Hepatocyte (in vitro differentiated cells): ENCODE measurements around the gene ISYNA1. TPM values are rescaled to one million over a fixed set of nuclear protein-coding genes. Genes with fewer than 3 reads are reported as not detected.

Experiments used
- DNase-seq: peaks from one replicate; pipeline ENCODE4 v3.0.0-alpha.2; 2016; ENCODE audit warnings: low spot score
- H2AFZ ChIP-seq: fragments of 200-600 bp; sonication (generic); 2 replicates; pipeline ENCODE4 v1.6.0; 2016; ENCODE audit warnings: antibody characterized with exemption, mild to moderate bottlenecking
- H3K27ac ChIP-seq: fragments of 200-600 bp; sonication (generic); 2 replicates; pipeline ENCODE4 v1.5.1; 2016; ENCODE audit warnings: mild to moderate bottlenecking
- H3K27me3 ChIP-seq: fragments of 200-600 bp; sonication (generic); 2 replicates; pipeline ENCODE4 v1.6.1; 2016
- H3K36me3 ChIP-seq: fragments of 200-600 bp; sonication (generic); replicated peaks from 2 replicates; pipeline ENCODE4 v1.5.1; 2016; ENCODE audit warnings: low read depth; ENCODE audit not compliant: insufficient read depth
- H3K4me1 ChIP-seq: fragments of 200-600 bp; sonication (generic); 2 replicates; pipeline ENCODE4 v1.5.1; 2016; ENCODE audit warnings: mild to moderate bottlenecking, moderate library complexity; ENCODE audit not compliant: insufficient read depth
- H3K4me2 ChIP-seq: fragments of 200-600 bp; sonication (generic); 2 replicates; pipeline ENCODE4 v1.6.0; 2016
- H3K4me3 ChIP-seq: fragments of 200-600 bp; sonication (generic); 2 replicates; pipeline ENCODE4 v1.5.1; 2016; ENCODE audit warnings: mild to moderate bottlenecking
- H3K79me2 ChIP-seq: fragments of 200-600 bp; sonication (generic); 2 replicates; pipeline ENCODE4 v1.6.0; 2017; ENCODE audit warnings: mild to moderate bottlenecking
- H3K9me2 ChIP-seq: fragments of 200-600 bp; sonication (generic); replicated peaks from 2 replicates; pipeline ENCODE4 v1.6.0; 2017; ENCODE audit warnings: mild to moderate bottlenecking; ENCODE audit not compliant: insufficient read depth
- H3K9me3 ChIP-seq: fragments of 200-600 bp; sonication (generic); 2 replicates; pipeline ENCODE4 v1.5.1; 2016; ENCODE audit warnings: low read depth, mild to moderate bottlenecking
- H4K20me1 ChIP-seq: fragments of 200-600 bp; sonication (generic); 2 replicates; pipeline ENCODE4 v1.6.0; 2016; ENCODE audit warnings: mild to moderate bottlenecking; ENCODE audit not compliant: insufficient read depth, poor library complexity, severe bottlenecking
- EZH2 ChIP-seq: fragments of 200-600 bp; sonication (generic); IDR thresholded peaks from 2 replicates; pipeline ENCODE4 v1.6.1; 2016; ENCODE audit warnings: antibody characterized with exemption, mild to moderate bottlenecking, borderline replicate concordance
- EZH2phosphoT487 ChIP-seq: fragments of 200-600 bp; sonication (generic); IDR thresholded peaks from one replicate; pipeline ENCODE4 v1.6.1; 2018; ENCODE audit warnings: antibody characterized with exemption, mild to moderate bottlenecking, low read depth, moderate library complexity; ENCODE audit not compliant: unreplicated experiment, severe bottlenecking
- WGBS: methylation state at CpG from one replicate; pipeline ENCODE4 v1.1.6; 2016; ENCODE audit warnings: low lambda C conversion rate; ENCODE audit errors: missing lambda C conversion rate; 5-methylcytosine and 5-hydroxymethylcytosine counted together
- polyA plus RNA-seq: library from polyadenylated mRNA; unstranded; fragments of >200 nt; fragmentation: Nextera tagmentation; extraction: Ambion mirVana; gene quantifications from 2 replicates; pipeline ENCODE4 v1.2.1, GENCODE V29; 2016
- total RNA-seq: library from RNA; depleted of rRNA; stranded (reverse); fragments of >200 nt; gene quantifications from 2 replicates; pipeline ENCODE4 v1.2.3, GENCODE V29; 2014
- TF ChIP-seq, protein P1 (sequence below): fragments of 200-600 bp; sonication (generic); IDR thresholded peaks from 2 replicates; pipeline ENCODE4 v1.5.1; 2016; ENCODE audit warnings: antibody characterized with exemption, mild to moderate bottlenecking; ENCODE audit not compliant: poor library complexity

Gene ISYNA1
- total and polyA plus RNA-seq, 2 experiments from 2014 or later = 51.5 to 144 TPM

DNA sequence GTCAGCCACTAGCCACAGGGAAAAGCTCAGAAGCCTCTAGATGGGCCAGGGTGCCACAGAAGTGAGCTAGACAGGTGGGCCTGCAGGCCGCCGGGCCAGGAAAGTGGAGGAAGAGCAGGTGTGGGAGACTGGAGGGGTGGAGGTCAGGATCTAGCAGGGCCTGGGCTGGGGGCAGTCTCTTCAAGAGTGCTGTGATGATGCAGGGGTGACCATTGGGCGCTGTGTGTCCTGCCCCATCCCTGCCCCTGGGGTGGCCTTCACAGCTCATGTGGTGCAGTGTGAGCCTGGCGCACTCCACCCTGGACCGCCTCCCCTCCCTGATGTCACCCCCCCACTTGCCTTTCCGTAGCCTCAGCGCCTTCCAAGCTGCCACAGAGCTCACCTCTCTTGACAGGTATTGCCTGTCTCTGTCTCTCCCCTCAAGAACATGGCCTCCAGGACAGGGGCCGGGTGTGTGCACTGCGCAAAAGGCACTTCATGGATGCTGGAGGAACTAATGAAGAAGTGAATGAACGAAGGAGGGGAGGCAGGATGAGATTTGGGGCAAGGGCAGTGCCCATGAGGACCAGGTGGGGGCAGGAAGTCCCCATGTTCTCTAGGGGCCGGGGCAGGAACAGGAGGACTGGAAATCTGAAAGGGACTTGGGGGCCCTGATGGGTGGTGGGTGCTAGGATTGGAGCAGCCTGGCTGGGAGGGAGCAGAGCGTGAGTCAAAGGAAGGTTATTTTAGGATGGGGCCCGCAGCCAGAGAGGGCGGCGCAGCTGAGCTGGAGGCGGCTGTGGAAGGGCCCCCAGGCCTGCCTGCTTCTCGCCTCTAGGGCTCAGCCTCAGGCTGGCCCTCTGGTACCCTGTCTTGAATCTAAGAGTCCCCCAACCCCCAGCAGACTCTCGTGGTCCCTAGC lies 12.2 kb downstream of the ISYNA1 start:
- no peaks in the 10 kb centered on the region for H3K36me3 ChIP-seq
- H4K20me1 ChIP-seq = peaks cover 40% of the 10 kb centered on the region
- no peaks in the 10 kb centered on the region for H3K9me2 ChIP-seq
- no peak overlapping the region for H3K4me3 ChIP-seq
- H3K27ac ChIP-seq = no peak overlapping the region
- TF ChIP-seq EZH2phosphoT487 = no peak
- TF ChIP-seq, protein P1, sequence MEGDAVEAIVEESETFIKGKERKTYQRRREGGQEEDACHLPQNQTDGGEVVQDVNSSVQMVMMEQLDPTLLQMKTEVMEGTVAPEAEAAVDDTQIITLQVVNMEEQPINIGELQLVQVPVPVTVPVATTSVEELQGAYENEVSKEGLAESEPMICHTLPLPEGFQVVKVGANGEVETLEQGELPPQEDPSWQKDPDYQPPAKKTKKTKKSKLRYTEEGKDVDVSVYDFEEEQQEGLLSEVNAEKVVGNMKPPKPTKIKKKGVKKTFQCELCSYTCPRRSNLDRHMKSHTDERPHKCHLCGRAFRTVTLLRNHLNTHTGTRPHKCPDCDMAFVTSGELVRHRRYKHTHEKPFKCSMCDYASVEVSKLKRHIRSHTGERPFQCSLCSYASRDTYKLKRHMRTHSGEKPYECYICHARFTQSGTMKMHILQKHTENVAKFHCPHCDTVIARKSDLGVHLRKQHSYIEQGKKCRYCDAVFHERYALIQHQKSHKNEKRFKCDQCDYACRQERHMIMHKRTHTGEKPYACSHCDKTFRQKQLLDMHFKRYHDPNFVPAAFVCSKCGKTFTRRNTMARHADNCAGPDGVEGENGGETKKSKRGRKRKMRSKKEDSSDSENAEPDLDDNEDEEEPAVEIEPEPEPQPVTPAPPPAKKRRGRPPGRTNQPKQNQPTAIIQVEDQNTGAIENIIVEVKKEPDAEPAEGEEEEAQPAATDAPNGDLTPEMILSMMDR = no peak
- TF ChIP-seq EZH2 = no peak
- H3K4me1 ChIP-seq = peaks cover 39% of the 10 kb centered on the region
- whole genome bisulfite sequencing = 89% methylated on average over 18 of the region's 18 CpGs
- no peak for DNase-seq
- peaks cover 65% of the 10 kb centered on the region for H3K79me2 ChIP-seq
- H3K27me3 ChIP-seq = no peaks in the 10 kb centered on the region
- H3K4me2 ChIP-seq = no peak overlapping the region
- no peak overlapping the region for H2AFZ ChIP-seq
- H3K9me3 ChIP-seq = no peaks in the 10 kb centered on the region

DNA sequence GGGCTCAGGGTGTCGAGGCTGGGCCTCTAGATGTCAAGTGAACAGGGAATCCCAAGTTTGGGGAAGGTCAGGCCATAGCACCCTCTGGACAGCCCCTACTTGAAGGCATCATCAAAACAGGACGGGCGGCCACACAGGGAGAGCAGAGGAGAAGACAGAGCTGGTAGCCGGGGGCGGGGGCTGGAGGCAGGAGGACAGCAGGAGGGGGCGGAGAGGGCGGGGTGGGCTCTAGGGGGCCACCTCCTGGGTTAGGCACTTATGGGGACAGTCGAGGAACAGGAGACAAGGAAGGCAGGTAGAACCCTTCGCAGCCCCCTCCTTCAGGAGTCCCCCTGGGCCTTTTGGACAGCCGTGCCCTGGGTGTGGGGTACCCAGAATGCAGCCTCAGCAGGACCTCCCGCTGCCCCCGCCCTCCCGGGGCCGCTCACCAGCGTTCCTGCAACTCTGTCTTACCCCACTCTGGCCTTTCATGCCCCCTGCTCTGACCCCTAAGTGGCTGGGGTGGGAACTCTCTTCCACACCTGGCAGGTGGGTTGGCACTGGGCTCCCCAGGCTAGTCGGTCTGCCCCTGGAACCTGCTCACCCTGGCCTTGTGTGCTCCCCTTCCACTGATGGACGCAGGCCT lies 12.9 kb downstream of the ISYNA1 start:
- Histone ChIP-seq H3K4me1 (peaks cover 39% of the 10 kb centered on the region), H3K4me3 (no peak overlapping the region), H3K27ac (no peak overlapping the region), H3K9me2 (no peaks in the 10 kb centered on the region), H3K4me2 (no peak overlapping the region), H4K20me1 (peaks cover 40% of the 10 kb centered on the region), H2AFZ (no peak overlapping the region), H3K36me3 (no peaks in the 10 kb centered on the region), H3K27me3 (no peaks in the 10 kb centered on the region), H3K9me3 (no peaks in the 10 kb centered on the region), H3K79me2 (peaks cover 65% of the 10 kb centered on the region)
- TF ChIP-seq EZH2phosphoT487 = no peak
- TF ChIP-seq, protein P1 = no peak
- TF ChIP-seq EZH2 = no peak
- 87% methylated on average over 9 of the region's 17 CpGs for WGBS
- no peak for DNase-seq

DNA sequence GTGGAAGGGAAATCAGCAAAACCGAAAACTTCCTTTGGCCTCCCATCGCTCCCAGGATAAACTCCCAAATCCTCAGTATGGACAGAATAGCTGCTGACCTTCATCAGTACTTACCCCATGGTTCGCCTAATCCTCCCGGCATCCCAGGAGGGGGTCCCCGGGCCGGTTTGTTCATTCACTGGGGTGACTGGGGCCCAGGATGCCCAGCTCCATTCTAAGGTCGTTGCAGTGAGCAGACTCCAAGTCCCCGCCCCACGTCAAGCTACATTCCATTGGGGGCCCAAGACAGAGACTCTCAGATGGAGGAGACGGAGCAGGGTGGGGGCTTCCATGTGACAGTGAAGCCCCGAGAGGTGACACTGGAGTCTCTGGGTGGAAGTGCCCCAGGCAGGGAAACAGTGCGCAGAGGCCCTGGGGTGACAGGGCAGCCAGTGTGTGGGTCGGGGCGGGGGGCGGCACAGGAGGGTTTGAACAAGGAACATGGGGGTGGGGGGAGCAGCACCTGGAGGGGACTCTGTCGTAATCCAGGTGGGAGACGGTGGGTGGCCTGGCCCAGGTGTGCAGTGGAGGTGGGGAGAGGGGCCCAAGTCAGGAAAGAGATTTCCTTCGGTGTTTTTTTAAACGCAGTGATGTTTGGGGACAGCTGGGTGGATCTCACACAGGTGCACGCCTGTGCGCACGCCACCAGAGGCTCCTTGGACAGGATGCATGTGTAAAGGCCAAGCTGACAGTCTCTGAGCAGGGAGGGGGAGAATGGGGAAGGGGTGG lies 13.6 kb downstream of the ISYNA1 start:
- H3K4me2 ChIP-seq = no peak overlapping the region
- no peaks in the 10 kb centered on the region for H3K27me3 ChIP-seq
- WGBS = 74% methylated on average over 18 of the region's 22 CpGs
- H3K4me1 ChIP-seq = peaks cover 32% of the 10 kb centered on the region
- peaks cover 62% of the 10 kb centered on the region for H3K79me2 ChIP-seq
- H4K20me1 ChIP-seq = peaks cover 40% of the 10 kb centered on the region
- no peak overlapping the region for H2AFZ ChIP-seq
- H3K4me3 ChIP-seq = no peak overlapping the region
- H3K27ac ChIP-seq = peak overlapping the region; percentile 16
- no peaks in the 10 kb centered on the region for H3K9me2 ChIP-seq
- TF ChIP-seq EZH2phosphoT487 (no peak), EZH2 (no peak)
- TF ChIP-seq, protein P1 = no peak
- H3K9me3 ChIP-seq = no peaks in the 10 kb centered on the region
- no peaks in the 10 kb centered on the region for H3K36me3 ChIP-seq
- no peak for DNase-seq
